H1 (cell line): ENCODE measurements around the gene MRPS12. TPM values are rescaled to one million over a fixed set of nuclear protein-coding genes. Genes with fewer than 3 reads are reported as not detected.

Experiments used
- CTCF ChIA-PET: fragments of 300-600 bp; sonication (Branson Sonifier 250); formaldehyde crosslinking; loops from one replicate; lab custom pipeline; 2021; ENCODE audit not compliant: partially characterized antibody; lab: Charles Lee
- POLR2A ChIA-PET: fragments of 300-600 bp; sonication (Branson Sonifier 250); formaldehyde crosslinking; loops from one replicate; lab custom pipeline; 2021; ENCODE audit warnings: inconsistent platforms; ENCODE audit not compliant: partially characterized antibody; lab: Charles Lee
- DNase-seq, 2 experiments: peaks; one replicate each; pipeline versions ENCODE4 v3.0.0 to v3.0.0-alpha.2; 2010 to 2022; ENCODE audit warnings: low spot score in 2 of 2, low read depth in 1 of 2, mixed read lengths in 1 of 2
- FAIRE-seq: peaks from 2 replicates; lab custom pipeline; 2011; peaks lifted over from hg19 to GRCh38; lab: Jason Lieb, UNC
- H2AFZ ChIP-seq: 2 replicates; pipeline ENCODE4 v1.8.1; 2012; ENCODE audit warnings: low read length, inconsistent platforms
- H2AK5ac ChIP-seq: 2 replicates; pipeline ENCODE4 v1.6.1; 2013; ENCODE audit warnings: low read depth, low read length
- H2BK120ac ChIP-seq: replicated peaks from 2 replicates; pipeline ENCODE3; 2013; ENCODE audit warnings: low read depth, low read length, inconsistent platforms
- H2BK12ac ChIP-seq: 2 replicates; pipeline ENCODE4 v1.6.1; 2013; ENCODE audit warnings: low read depth, low read length
- H2BK15ac ChIP-seq: 2 replicates; pipeline ENCODE4 v1.6.1; 2013; ENCODE audit warnings: low read length
- H2BK20ac ChIP-seq: 2 replicates; pipeline ENCODE4 v1.6.1; 2013; ENCODE audit warnings: low read length
- H2BK5ac ChIP-seq: 2 replicates; pipeline ENCODE4 v1.6.1; 2013; ENCODE audit warnings: low read depth, low read length
- H3K14ac ChIP-seq: 2 replicates; pipeline ENCODE4 v1.6.1; 2013; ENCODE audit warnings: inconsistent platforms; ENCODE audit not compliant: insufficient read length
- H3K18ac ChIP-seq: 2 replicates; pipeline ENCODE4 v1.6.1; 2013; ENCODE audit warnings: low read length; ENCODE audit errors: extremely low read depth
- H3K23ac ChIP-seq: 2 replicates; pipeline ENCODE4 v1.6.1; 2013; ENCODE audit warnings: inconsistent platforms; ENCODE audit not compliant: insufficient read length
- H3K23me2 ChIP-seq: 2 replicates; pipeline ENCODE4 v1.6.1; 2013; ENCODE audit warnings: low read depth, low read length
- H3K27ac ChIP-seq: 2 replicates; pipeline ENCODE4 v1.6.1; 2011; ENCODE audit warnings: low read depth, low read length, inconsistent platforms
- H3K27me3 ChIP-seq, 4 experiments: replicated peaks in 1 of 4; 1 replicate in 1 of 4; 2 replicates in 3 of 4; pipeline versions ENCODE4 v1.6.1 to v1.8.1; 2011 to 2013; ENCODE audit warnings: low read length in 3 of 4, mild to moderate bottlenecking in 3 of 4, inconsistent platforms in 2 of 4, mixed read lengths in 2 of 4, moderate library complexity in 1 of 4; ENCODE audit not compliant: control insufficient read depth in 3 of 4, insufficient read depth in 3 of 4; ENCODE audit errors: extremely low read depth in 1 of 4
- H3K36me3 ChIP-seq, 4 experiments: 2 replicates each; pipeline versions ENCODE4 v1.6.1 to v1.8.1; 2011 to 2013; ENCODE audit warnings: mild to moderate bottlenecking in 4 of 4, low read length in 3 of 4, moderate library complexity in 2 of 4, control low read depth in 1 of 4, inconsistent platforms in 1 of 4; ENCODE audit not compliant: insufficient read depth in 4 of 4, control insufficient read depth in 2 of 4
- H3K4ac ChIP-seq: replicated peaks from 2 replicates; pipeline ENCODE3; 2013; ENCODE audit warnings: low read length, low read depth, mixed read lengths, inconsistent platforms; ENCODE audit not compliant: insufficient read length
- H3K4me1 ChIP-seq, 4 experiments: replicated peaks in 1 of 4; 1 replicate in 1 of 4; 2 replicates in 3 of 4; pipeline versions ENCODE4 v1.6.1 to v1.8.1; 2011 to 2013; ENCODE audit warnings: low read length in 3 of 4, inconsistent platforms in 2 of 4, mixed read lengths in 1 of 4; ENCODE audit not compliant: insufficient read depth in 4 of 4, control insufficient read depth in 3 of 4
- H3K4me2 ChIP-seq, 2 experiments: 2 replicates each; pipeline versions ENCODE4 v1.6.1 to v1.8.1; 2011 to 2013; ENCODE audit warnings: low read depth in 2 of 2, low read length in 2 of 2, control low read depth in 1 of 2, inconsistent platforms in 1 of 2, mild to moderate bottlenecking in 1 of 2; ENCODE audit not compliant: insufficient read depth in 1 of 2
- H3K4me3 ChIP-seq, 4 experiments: fragments of 200-600, 300-600 bp in 1 of 4; sonication (generic), shearing (Covaris generic), sonication (Bioruptor Twin) in 1 of 4; 2 replicates each; pipeline versions ENCODE4 v1.5.1 to v1.8.1; 2011 to 2016; ENCODE audit warnings: low read length in 4 of 4, low read depth in 3 of 4, control low read depth in 2 of 4, inconsistent platforms in 2 of 4, mild to moderate bottlenecking in 2 of 4, mixed read lengths in 1 of 4, moderate library complexity in 1 of 4; ENCODE audit not compliant: insufficient read depth in 2 of 4; ENCODE audit errors: extremely low read depth in 1 of 4
- H3K56ac ChIP-seq: replicated peaks from 2 replicates; pipeline ENCODE3; 2013; ENCODE audit warnings: low read depth, mild to moderate bottlenecking, mixed read lengths, low read length, inconsistent platforms; ENCODE audit not compliant: insufficient read length
- H3K79me1 ChIP-seq: 2 replicates; pipeline ENCODE4 v1.6.1; 2013; ENCODE audit warnings: low read depth, low read length, control low read depth
- H3K79me2 ChIP-seq, 2 experiments: 2 replicates each; pipeline versions ENCODE4 v1.6.1 to v1.8.1; 2012 to 2013; ENCODE audit warnings: low read length in 2 of 2, mild to moderate bottlenecking in 2 of 2, inconsistent platforms in 1 of 2; ENCODE audit not compliant: insufficient read depth in 2 of 2, control insufficient read depth in 1 of 2
- H3K9ac ChIP-seq, 4 experiments: replicated peaks in 1 of 4; 1 replicate in 1 of 4; 2 replicates in 3 of 4; pipeline versions ENCODE4 v1.6.1 to v1.8.1; 2011 to 2013; ENCODE audit warnings: low read depth in 3 of 4, low read length in 3 of 4, control low read depth in 2 of 4, mild to moderate bottlenecking in 2 of 4, moderate library complexity in 2 of 4, inconsistent platforms in 1 of 4; ENCODE audit errors: extremely low read depth in 1 of 4
- H3K9me3 ChIP-seq, 2 experiments: 2 replicates each; pipeline versions ENCODE4 v1.6.1 to v1.8.1; 2012 to 2013; ENCODE audit warnings: mild to moderate bottlenecking in 2 of 2, moderate library complexity in 2 of 2, control low read depth in 1 of 2, inconsistent platforms in 1 of 2, low read depth in 1 of 2, low read length in 1 of 2, mixed read lengths in 1 of 2; ENCODE audit not compliant: insufficient read depth in 2 of 2
- H4K20me1 ChIP-seq, 2 experiments: replicated peaks in 1 of 2; 2 replicates each; pipeline versions ENCODE3 to v1.8.1; 2011 to 2013; ENCODE audit warnings: inconsistent platforms in 2 of 2, low read length in 2 of 2, mild to moderate bottlenecking in 1 of 2; ENCODE audit not compliant: insufficient read depth in 2 of 2, control insufficient read depth in 1 of 2
- H4K5ac ChIP-seq: 2 replicates; pipeline ENCODE4 v1.6.1; 2013; ENCODE audit warnings: low read length, low read depth, mixed read lengths, inconsistent platforms; ENCODE audit not compliant: insufficient read length
- H4K8ac ChIP-seq: 2 replicates; pipeline ENCODE4 v1.8.0; 2013; ENCODE audit warnings: mild to moderate bottlenecking, moderate library complexity, low read length, inconsistent platforms; ENCODE audit not compliant: insufficient read depth; ENCODE audit errors: extremely low read depth
- H4K91ac ChIP-seq: replicated peaks from 2 replicates; pipeline ENCODE3; 2013; ENCODE audit warnings: low read length, mixed read lengths, inconsistent platforms; ENCODE audit not compliant: insufficient read length
- ASH2L ChIP-seq: fragments of 200-600, 300-600 bp; sonication (generic); IDR thresholded peaks from one replicate; pipeline ENCODE4 v1.7.1; 2017; ENCODE audit warnings: low read length
- BRCA1 ChIP-seq: IDR thresholded peaks from 2 replicates; pipeline ENCODE4 v1.6.1; 2012; ENCODE audit warnings: low read depth, low read length, improper control_type of control experiment
- CBX5 ChIP-seq: fragments of 300-800, 300-1000 bp; sonication (generic); IDR thresholded peaks from 2 replicates; pipeline ENCODE4 v1.7.1; 2016; ENCODE audit warnings: antibody characterized with exemption, low read length, low read depth
- JUN ChIP-seq: IDR thresholded peaks from 2 replicates; pipeline ENCODE4 v1.6.1; 2011; ENCODE audit warnings: low read depth, mild to moderate bottlenecking, improper control_type of control experiment, low read length
- KDM4A ChIP-seq: IDR thresholded peaks from one replicate; pipeline ENCODE4 v1.7.1; 2012; ENCODE audit warnings: low read depth, mild to moderate bottlenecking, moderate library complexity, low read length, inconsistent platforms; ENCODE audit not compliant: severe bottlenecking
- RAD21 ChIP-seq, 2 experiments: IDR thresholded peaks in 1 of 2; conservative IDR thresholded peaks in 1 of 2; 2 replicates each; pipeline ENCODE4 v1.6.1; 2011; ENCODE audit warnings: low read depth in 2 of 2, low read length in 2 of 2, improper control_type of control experiment in 1 of 2, inconsistent platforms in 1 of 2, mild to moderate bottlenecking in 1 of 2, moderate library complexity in 1 of 2
- RBBP5 ChIP-seq: IDR thresholded peaks from 2 replicates; pipeline ENCODE4 v1.7.1; 2012; ENCODE audit warnings: low read depth, mild to moderate bottlenecking, inconsistent platforms, low read length, moderate library complexity, borderline replicate concordance
- RNF2 ChIP-seq: fragments of 200-900, 300-1000 bp; sonication (generic); IDR thresholded peaks from 2 replicates; pipeline ENCODE4 v1.7.1; 2016; ENCODE audit warnings: borderline replicate concordance, low read depth, mild to moderate bottlenecking, antibody characterized with exemption, low read length; ENCODE audit not compliant: poor library complexity, severe bottlenecking; ENCODE audit errors: missing control alignments
- SAP30 ChIP-seq: fragments of 300-600 bp; sonication (generic); IDR thresholded peaks from 2 replicates; pipeline ENCODE4 v1.7.1; 2012; ENCODE audit warnings: low read length, moderate library complexity, mild to moderate bottlenecking, inconsistent platforms; ENCODE audit not compliant: insufficient read depth, insufficient replicate concordance
- WGBS, 2 experiments: shearing (Covaris generic) in 1 of 2; methylation state at CpG; one replicate each; pipeline versions ENCODE4 v1.1.6 to v1.1.7; 2013 to 2015; ENCODE audit warnings: low lambda C conversion rate in 2 of 2, mixed read lengths in 2 of 2, inconsistent platforms in 1 of 2, low coverage in 1 of 2, missing lambda C conversion rate in 1 of 2; ENCODE audit not compliant: insufficient replicate concordance in 2 of 2, insufficient coverage in 1 of 2, insufficient read length in 1 of 2; ENCODE audit errors: extremely low coverage in 1 of 2, missing lambda C conversion rate in 1 of 2; 5-methylcytosine and 5-hydroxymethylcytosine counted together
- polyA plus RNA-seq, 7 experiments: library from polyadenylated mRNA; depleted of rRNA in 3 of 7; stranded (reverse) in 5 of 7; unstranded in 2 of 7; fragments of >200 nt in 5 of 7; fragments of 200-250 nt in 2 of 7; gene quantifications; 1 replicate in 5 of 7; 2 replicates in 1 of 7; 4 replicates in 1 of 7; pipeline versions ENCODE4 v1.2.1 to v1.2.3, GENCODE V29; 2011 to 2013; ENCODE audit warnings: missing spikeins in 2 of 7, mixed read lengths in 2 of 7
- total RNA-seq: library from RNA; stranded (reverse); fragmentation: NEBNext Ultra II Directional; extraction: Animal tissue kit (Norgen Biotek cat#: 25700); gene quantifications from 2 replicates; pipeline ENCODE4 v1.2.1, GENCODE V29; 2021

The MRPS12 gene
- total and polyA plus RNA-seq, 2 of the 8 experiments (the other 6 are each of a cell fraction or from before 2014, with no cell fraction given): 79.0 to 175 TPM

DNA sequence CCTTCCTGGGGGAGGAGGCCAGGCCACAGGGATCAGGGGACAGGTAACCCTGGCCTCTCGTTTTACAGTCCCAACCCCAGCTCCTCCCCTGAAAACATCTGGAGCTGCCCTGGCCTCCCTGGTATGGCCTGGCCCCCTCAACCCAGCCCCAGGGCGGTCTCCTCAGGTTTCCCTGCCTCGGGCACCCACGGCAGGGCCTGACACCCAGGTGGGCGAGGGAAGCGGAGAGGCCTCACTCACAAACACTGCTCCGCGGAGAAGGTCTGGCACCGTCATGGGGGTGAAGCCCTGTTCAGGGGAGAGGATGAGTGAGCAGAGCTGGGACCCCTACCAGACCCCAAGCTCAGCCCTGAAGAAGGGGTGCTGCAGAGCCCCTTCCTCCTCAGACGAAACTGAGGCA lies 12.2 kb upstream of the MRPS12 start:
- no peaks in the 10 kb centered on the region; a peak in 1 of 4 replicates for H3K79me2 ChIP-seq
- no peak overlapping the region for H2BK20ac ChIP-seq
- H3K79me1 ChIP-seq: no peaks in the 10 kb centered on the region
- no peak overlapping the region for H3K9ac ChIP-seq
- H3K23ac ChIP-seq: no peak overlapping the region
- no peaks in the 10 kb centered on the region for H3K27me3 ChIP-seq
- no peak overlapping the region for H2BK120ac ChIP-seq
- CTCF ChIA-PET: interaction anchor here (0.6 to 2.7 kb wide), 5 partner anchors 9 to 629 kb away, joined by 3 to 24 read pairs (median 4); partner anchors contain the start of genes MRPS12, NFKBIB and SARS2
- peaks cover 2 to 20% (median 11%) of the 10 kb centered on the region in 4 experiments; a peak in 6 of 8 replicates for H3K36me3 ChIP-seq
- DNase-seq: no peak
- no peak overlapping the region for H2AFZ ChIP-seq
- H2BK12ac ChIP-seq: no peak overlapping the region
- FAIRE-seq: no peak
- H4K8ac ChIP-seq: no peak overlapping the region
- H3K23me2 ChIP-seq: peaks cover 6% of the 10 kb centered on the region; the same call in 1 of the 2 replicates
- no peak overlapping the region for H3K4me3 ChIP-seq
- H3K14ac ChIP-seq: no peak overlapping the region
- no peak for TF ChIP-seq RNF2
- no peak for TF ChIP-seq JUN
- TF ChIP-seq RAD21 (IDR thresholded peaks at IDR 0.05 in 1 of 2, conservative IDR thresholded peaks at IDR 0.05 in 1 of 2; ENCODE audit: low read depth in 2 of 2, low read length in 2 of 2): no peak
- no peak for TF ChIP-seq RBBP5
- no peak for TF ChIP-seq BRCA1
- no peak for TF ChIP-seq CBX5
- TF ChIP-seq SAP30: no peak
- TF ChIP-seq KDM4A: no peak
- TF ChIP-seq ASH2L: no peak
- TF ChIP-seq, all 59 proteins: peak for 0
- Histone ChIP-seq H4K91ac (no peak overlapping the region), H2BK15ac (no peak overlapping the region), H2BK5ac (no peak overlapping the region), H2AK5ac (no peak overlapping the region), H3K4me1 (no peaks in the 10 kb centered on the region), H3K27ac (no peak overlapping the region), H4K20me1 (peaks cover 0 to 7% of the 10 kb centered on the region in 2 experiments), H4K5ac (no peak overlapping the region), H3K4me2 (no peak overlapping the region), H3K56ac (no peak overlapping the region), H3K4ac (no peak overlapping the region), H3K18ac (no peak overlapping the region), H3K9me3 (no peaks in the 10 kb centered on the region)
- POLR2A ChIA-PET: interaction anchor here (0.9 to 6.7 kb wide), 5 partner anchors 11 to 102 kb away, joined by 3 to 36 read pairs (median 6); partner anchors contain the start of genes MRPS12, NFKBIB, SARS2 and SIRT2
- 87% methylated on average over 10 of the region's 10 CpGs; no CpG with 5 or more reads in 1 of the 2 experiments for WGBS, 2 experiments
